HG03103 (cell line): ENCODE measurements around the gene CHST5.

ENCODE experiments used
- ATAC-seq: cut with Tn5 transposase; IDR thresholded peaks from one replicate; pipeline ENCODE4 v1.9.1; 2021; ENCODE audit warnings: low read depth; ENCODE audit not compliant: unreplicated experiment

CHST5 gene

DNA sequence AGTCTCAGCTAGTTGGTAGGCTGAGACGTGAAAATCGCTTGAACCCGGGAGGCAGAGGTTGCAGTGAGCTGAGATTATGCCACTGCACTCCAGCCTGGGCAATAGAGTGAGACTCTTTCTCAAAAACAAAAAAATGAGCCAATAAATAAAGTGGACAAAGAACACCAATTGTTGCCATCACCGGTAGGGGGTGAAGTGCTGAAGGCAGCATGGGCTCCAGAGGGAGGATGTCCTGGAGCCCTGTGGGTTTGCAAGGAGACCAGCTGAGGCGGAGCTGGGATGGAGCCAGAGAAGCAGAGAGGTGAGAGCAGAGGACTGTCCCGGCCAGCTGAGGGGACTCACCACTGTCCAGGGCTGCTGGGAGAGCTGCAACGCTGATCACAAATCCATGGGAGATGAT, 54.4 kb downstream of the CHST5 start:
- ATAC-seq, result no peak

GRCh38 chr16:75479421-75479990, 56.4 kb downstream of the CHST5 start:
- no peak for ATAC-seq
